ENCODE data around the gene REPS1. TPM values are rescaled to one million over a fixed set of nuclear protein-coding genes. Genes with fewer than 3 reads are reported as not detected.

REPS1 gene
- total RNA-seq, 2 donors from 2014 or later: 38.6 to 97.1 TPM

DNA sequence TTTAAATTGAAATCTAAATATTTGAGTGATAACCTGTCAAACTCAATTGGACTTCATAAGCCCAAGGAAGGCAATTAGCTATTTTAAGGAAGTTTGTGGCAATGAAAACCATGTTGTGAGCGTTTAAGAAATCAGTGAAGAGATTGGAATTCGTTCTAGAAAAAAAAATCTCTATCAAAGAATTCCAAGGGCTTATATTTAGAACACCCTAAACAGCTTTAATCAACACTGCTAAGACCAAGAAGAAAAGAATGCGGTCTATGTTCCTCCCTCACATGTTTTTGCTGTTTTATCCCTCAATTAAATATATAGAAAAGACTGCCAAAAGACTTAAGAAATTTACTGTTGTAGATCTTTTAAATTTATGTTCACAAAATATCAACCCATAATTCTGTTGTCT lies 23.9 kb upstream of the REPS1 start:
- Histone ChIP-seq H3K4me1 (replicated peaks) (no peaks in the 10 kb centered on the region), H3K9me3 (no peaks in the 10 kb centered on the region), H3K27ac (no peak overlapping the region), H3K27me3 (replicated peaks; ENCODE audit: insufficient read depth) (no peaks in the 10 kb centered on the region), H3K4me3 (no peak overlapping the region), H3K36me3 (no peaks in the 10 kb centered on the region)
- intact Hi-C loops (cut with DNase I): no loop called here
- no peak for TF ChIP-seq CTCF (IDR thresholded peaks at IDR 0.05)
- TF ChIP-seq POLR2AphosphoS5 (IDR thresholded peaks at IDR 0.05): no peak
- TF ChIP-seq POLR2A (IDR thresholded peaks at IDR 0.05): no peak
- WGBS: 83% methylated on average over 3 of the region's 3 CpGs
- DNase-seq (ENCODE audit: low spot score): no peak

DNA sequence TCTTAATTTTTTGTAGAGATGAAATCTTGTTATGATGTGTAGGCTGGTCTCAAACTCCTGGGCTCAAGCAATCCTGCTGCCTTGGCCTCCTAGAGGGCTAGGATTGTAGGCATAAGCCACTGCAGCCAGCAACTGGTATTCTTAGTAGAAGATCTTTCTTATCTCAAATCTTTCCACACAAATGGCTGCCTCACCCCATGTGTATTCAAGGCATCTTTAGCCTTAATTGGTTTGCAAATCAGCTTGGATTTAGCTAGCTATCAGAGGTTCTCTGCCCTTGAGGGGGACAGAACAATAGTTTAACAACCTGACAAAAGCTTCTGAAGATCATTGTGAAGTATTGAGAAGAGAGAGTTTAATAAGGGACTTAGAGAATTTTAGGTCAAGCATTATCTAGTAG lies 22.6 kb upstream of the REPS1 start:
- Histone ChIP-seq H3K27me3 (replicated peaks; ENCODE audit: insufficient read depth) (no peaks in the 10 kb centered on the region), H3K27ac (no peak overlapping the region), H3K9me3 (no peaks in the 10 kb centered on the region), H3K4me1 (replicated peaks) (no peaks in the 10 kb centered on the region), H3K4me3 (no peak overlapping the region), H3K36me3 (no peaks in the 10 kb centered on the region)
- DNase-seq (ENCODE audit: low spot score): no peak
- intact Hi-C loops (cut with DNase I): no loop called here
- TF ChIP-seq POLR2A (IDR thresholded peaks at IDR 0.05): no peak
- TF ChIP-seq CTCF (IDR thresholded peaks at IDR 0.05): no peak
- no peak for TF ChIP-seq POLR2AphosphoS5 (IDR thresholded peaks at IDR 0.05)

- no peaks in the 10 kb centered on the region for H3K4me1 ChIP-seq (replicated peaks)
- no peak overlapping the region for H3K27ac ChIP-seq
- 92% methylated on average over 9 of the region's 9 CpGs for WGBS
- no peaks in the 10 kb centered on the region for H3K9me3 ChIP-seq
- no peaks in the 10 kb centered on the region for H3K36me3 ChIP-seq
- intact Hi-C loops (cut with DNase I): no loop called here
- H3K4me3 ChIP-seq: no peak overlapping the region
- DNase-seq (ENCODE audit: low spot score): no peak
- H3K27me3 ChIP-seq (replicated peaks; ENCODE audit: insufficient read depth): no peaks in the 10 kb centered on the region
- TF ChIP-seq POLR2A (IDR thresholded peaks at IDR 0.05): no peak
- no peak for TF ChIP-seq CTCF (IDR thresholded peaks at IDR 0.05)
- no peak for TF ChIP-seq POLR2AphosphoS5 (IDR thresholded peaks at IDR 0.05)
Measured at GRCh38 chr6:139008117-139008516, 20.1 kb upstream of the REPS1 start.

- TF ChIP-seq CTCF (IDR thresholded peaks at IDR 0.05): no peak
- no peak for TF ChIP-seq POLR2A (IDR thresholded peaks at IDR 0.05)
- no peak for TF ChIP-seq POLR2AphosphoS5 (IDR thresholded peaks at IDR 0.05)
- intact Hi-C loops (cut with DNase I): no loop called here
- DNase-seq (ENCODE audit: low spot score): no peak
- Histone ChIP-seq H3K27ac (no peak overlapping the region), H3K4me1 (replicated peaks) (no peaks in the 10 kb centered on the region), H3K9me3 (no peaks in the 10 kb centered on the region), H3K36me3 (no peaks in the 10 kb centered on the region), H3K27me3 (replicated peaks; ENCODE audit: insufficient read depth) (no peaks in the 10 kb centered on the region), H3K4me3 (no peak overlapping the region)
- WGBS: 96% methylated on average over 1 of the region's 1 CpG
Measured at GRCh38 chr6:139007428-139007827, 19.4 kb upstream of the REPS1 start.

GRCh38 chr6:139006477-139006876 lies 18.4 kb upstream of the REPS1 start:
- DNase-seq (ENCODE audit: low spot score): no peak
- Histone ChIP-seq H3K4me3 (no peak overlapping the region), H3K36me3 (no peaks in the 10 kb centered on the region), H3K4me1 (replicated peaks) (no peaks in the 10 kb centered on the region), H3K9me3 (no peaks in the 10 kb centered on the region), H3K27ac (no peak overlapping the region), H3K27me3 (replicated peaks; ENCODE audit: insufficient read depth) (no peaks in the 10 kb centered on the region)
- 75% methylated on average over 3 of the region's 3 CpGs for WGBS
- TF ChIP-seq POLR2A (IDR thresholded peaks at IDR 0.05) (no peak), POLR2AphosphoS5 (IDR thresholded peaks at IDR 0.05) (no peak), CTCF (IDR thresholded peaks at IDR 0.05) (no peak)
- intact Hi-C loops (cut with DNase I): no loop called here

All from prostate gland (tissue), 2 donors.